ENCODE results near the gene LENG1. TPM values are rescaled to one million over a fixed set of nuclear protein-coding genes. Genes with fewer than 3 reads are reported as not detected.
A peak's percentile ranks its signal among the peaks of the same experiment; 100 is the strongest.
"Not testable (repeated sequence)": the region's sequence is repeated elsewhere in the genome, so short reads cannot be mapped to it uniquely, and the experiment has no call there.

Gene LENG1
- total RNA-seq, 1 experiment from 2014 or later: 15.8 TPM

- peaks cover 12% of the 10 kb centered on the region for H3K4me1 ChIP-seq (replicated peaks)
- H3K27ac ChIP-seq: no peak overlapping the region
- H3K36me3 ChIP-seq: peaks cover 21% of the 10 kb centered on the region
- H3K4me3 ChIP-seq: no peak overlapping the region
- no peak for DNase-seq (ENCODE audit: low read depth in 1 of 2, low spot score in 2 of 2)
- 0 out of 2 replicates have a peak, but pooled peaks cover 2% of the 10 kb centered on the region for H3K9me3 ChIP-seq (replicated peaks)
- H3K27me3 ChIP-seq (replicated peaks): no peaks in the 10 kb centered on the region
These were observed 37.0 kb upstream of the LENG1 start for GRCh38 chr19:54196536-54196935.

DNA sequence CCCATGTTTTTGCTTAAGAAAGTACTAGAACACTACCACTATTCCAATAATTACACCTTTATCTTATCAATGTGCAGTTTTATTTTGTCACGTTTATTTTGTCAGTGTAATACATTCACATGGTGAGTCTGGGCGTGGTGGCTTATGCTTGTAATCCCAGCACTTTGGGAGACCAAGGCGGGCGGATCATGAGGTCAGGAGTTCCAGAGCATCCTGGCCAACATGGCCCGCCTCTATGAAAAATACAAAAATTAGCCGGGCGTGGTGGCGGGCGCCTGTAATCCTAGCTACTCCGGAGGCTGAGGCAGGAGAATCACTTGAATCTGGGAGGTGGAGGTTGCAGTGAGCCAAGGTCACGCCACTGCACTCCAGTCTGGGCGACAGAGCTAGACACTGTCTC lies 34.9 kb upstream of the LENG1 start:
- DNase-seq (ENCODE audit: low read depth in 1 of 2, low spot score in 2 of 2); H3K4me1 ChIP-seq (replicated peaks); H3K27me3 ChIP-seq (replicated peaks); H3K27ac ChIP-seq; H3K4me3 ChIP-seq; H3K9me3 ChIP-seq (replicated peaks): not testable (repeated sequence)
- H3K36me3 ChIP-seq: peaks cover 16% of the 10 kb centered on the region

DNA sequence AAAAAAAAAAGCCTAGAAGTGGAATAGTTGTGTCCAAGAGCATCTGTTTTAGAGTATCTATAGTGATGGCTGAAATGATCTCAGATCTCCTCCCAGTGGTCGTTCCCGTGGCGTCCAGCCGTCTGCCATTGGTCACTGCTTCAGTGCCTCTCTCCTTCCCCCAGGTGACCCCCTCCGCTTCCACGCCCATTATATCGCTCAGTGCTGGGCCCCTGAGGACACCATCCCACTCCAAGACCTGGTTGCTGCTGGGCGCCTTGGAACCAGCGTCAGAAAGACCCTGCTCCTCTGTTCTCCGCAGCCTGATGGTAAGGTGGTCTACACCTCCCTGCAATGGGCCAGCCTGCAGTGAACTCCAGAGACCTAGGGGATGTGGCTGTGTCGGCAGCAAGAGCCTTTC lies 33.5 kb upstream of the LENG1 start:
- Histone ChIP-seq H3K27ac (no peak overlapping the region), H3K27me3 (replicated peaks) (no peaks in the 10 kb centered on the region), H3K36me3 (peaks cover 21% of the 10 kb centered on the region), H3K4me1 (replicated peaks) (peaks cover 11% of the 10 kb centered on the region), H3K4me3 (no peak overlapping the region), H3K9me3 (replicated peaks) (no peaks in the 10 kb centered on the region)
- DNase-seq (ENCODE audit: low read depth in 1 of 2, low spot score in 2 of 2): no peak

DNA sequence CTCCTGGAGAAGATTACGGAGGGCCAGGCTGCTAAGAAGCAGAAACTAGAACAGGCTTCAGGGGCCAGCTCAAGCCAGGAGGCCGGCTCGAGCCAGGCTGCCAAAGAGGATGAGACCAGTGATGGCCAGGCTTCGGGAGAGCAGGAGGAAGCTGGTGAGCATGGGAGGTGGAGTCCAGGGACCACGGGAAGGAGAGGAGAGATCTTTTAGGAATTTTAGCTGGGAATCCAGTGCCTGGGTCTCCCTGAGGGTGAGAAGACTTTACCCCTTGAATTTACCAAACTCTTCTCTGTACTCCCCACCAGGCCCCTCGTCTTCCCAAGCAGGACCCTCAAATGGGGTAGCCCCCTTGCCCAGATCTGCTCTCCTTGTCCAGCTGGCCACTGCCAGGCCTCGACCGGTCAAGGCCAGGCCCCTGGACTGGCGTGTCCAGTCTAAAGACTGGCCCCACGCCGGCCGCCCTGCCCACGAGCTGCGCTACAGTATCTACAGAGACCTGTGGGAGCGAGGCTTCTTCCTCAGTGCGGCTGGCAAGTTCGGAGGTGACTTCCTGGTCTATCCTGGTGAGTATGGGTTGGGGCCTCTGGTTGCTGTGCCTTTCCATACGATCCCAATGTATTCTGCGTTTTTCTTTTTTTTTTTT lies 32.4 kb upstream of the LENG1 start:
- DNase-seq (ENCODE audit: low read depth in 1 of 2, low spot score in 2 of 2): no peak
- Histone ChIP-seq H3K4me1 (replicated peaks) (peaks cover 13% of the 10 kb centered on the region), H3K9me3 (replicated peaks) (no peaks in the 10 kb centered on the region), H3K36me3 (peaks cover 29% of the 10 kb centered on the region), H3K27me3 (replicated peaks) (no peaks in the 10 kb centered on the region), H3K4me3 (peak overlapping the region; percentile 88), H3K27ac (no peak overlapping the region)

GRCh38 chr19:54191011-54191810 lies 31.7 kb upstream of the LENG1 start, which contains the start of gene TSEN34:
TSEN34 (plus strand) TSS chr19:54191308; CDS start chr19:54191365, 57 bp downstream.
- Histone ChIP-seq H3K9me3 (replicated peaks) (no peaks in the 10 kb centered on the region), H3K4me3 (peak within 1 kb of the TSS; percentile 88), H3K27ac (peak within 1 kb of the TSS; percentile 96), H3K36me3 (peaks cover 36% of the 10 kb centered on the region), H3K4me1 (replicated peaks) (peaks cover 13% of the 10 kb centered on the region), H3K27me3 (replicated peaks) (no peaks in the 10 kb centered on the region)
- DNase-seq (ENCODE audit: low read depth in 1 of 2, low spot score in 2 of 2): peak; percentile 84 to 96

- H3K9me3 ChIP-seq (replicated peaks): no peaks in the 10 kb centered on the region
- H3K4me3 ChIP-seq: peak overlapping the region; percentile 88
- DNase-seq (ENCODE audit: low read depth in 1 of 2, low spot score in 2 of 2): peak; percentile 99 to 100
- peak overlapping the region; percentile 96 for H3K27ac ChIP-seq
- peaks cover 13% of the 10 kb centered on the region for H3K4me1 ChIP-seq (replicated peaks)
- no peaks in the 10 kb centered on the region for H3K27me3 ChIP-seq (replicated peaks)
- peaks cover 38% of the 10 kb centered on the region for H3K36me3 ChIP-seq
These were observed 31.0 kb upstream of the LENG1 start for GRCh38 chr19:54190503-54191010.

DNA sequence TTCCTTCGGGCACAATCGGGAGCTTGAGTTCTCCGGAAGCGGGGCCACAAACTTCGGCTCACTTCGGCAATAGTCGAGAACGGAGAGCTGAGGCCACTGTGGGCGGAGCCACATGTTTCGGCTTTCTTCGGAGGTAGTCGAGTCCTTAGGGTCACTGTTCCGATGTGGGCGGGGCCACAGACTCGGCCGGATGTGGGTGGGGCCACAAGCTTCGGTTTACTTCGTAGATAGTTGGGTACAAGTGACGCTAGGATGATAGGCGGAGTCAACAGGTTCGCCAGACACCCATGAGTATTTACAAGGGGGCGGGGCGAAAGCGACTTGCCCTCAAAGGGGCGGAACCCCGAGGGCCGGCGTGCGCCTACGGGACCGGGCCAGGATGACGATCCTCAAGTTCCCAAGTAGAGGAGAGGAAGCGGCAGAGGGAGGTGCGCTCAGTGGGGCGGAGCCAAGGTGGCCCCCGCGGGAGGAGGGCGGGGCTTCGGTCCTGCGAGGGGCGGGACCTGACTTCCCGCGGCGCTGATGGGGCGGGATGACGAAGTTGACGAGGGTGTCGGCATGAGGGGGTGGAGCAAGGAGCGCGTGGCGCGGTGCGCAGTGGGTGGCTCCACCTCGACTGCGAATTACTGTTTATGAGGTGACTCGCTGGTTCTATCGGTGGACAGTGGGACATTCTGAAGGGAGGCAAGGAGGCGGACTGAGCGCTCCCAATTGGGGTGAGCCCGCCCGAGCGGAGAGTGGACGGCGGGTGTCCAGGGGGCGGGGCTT lies 30.4 kb upstream of the LENG1 start:
- H3K4me1 ChIP-seq (replicated peaks): peaks cover 13% of the 10 kb centered on the region
- peak overlapping the region; percentile 96 for H3K27ac ChIP-seq
- H3K4me3 ChIP-seq: peak overlapping the region; percentile 88
- no peaks in the 10 kb centered on the region for H3K9me3 ChIP-seq (replicated peaks)
- DNase-seq (ENCODE audit: low read depth in 1 of 2, low spot score in 2 of 2): peak; percentile 100
- no peaks in the 10 kb centered on the region for H3K27me3 ChIP-seq (replicated peaks)
- peaks cover 33% of the 10 kb centered on the region for H3K36me3 ChIP-seq

GRCh38 chr19:54189145-54189734 lies 29.7 kb upstream of the LENG1 start, which contains the start of gene MBOAT7:
MBOAT7 (minus strand) TSS chr19:54189580; CDS start chr19:54188508, 1,072 bp downstream.
- Histone ChIP-seq H3K27ac (peak within 1 kb of the TSS; percentile 96), H3K4me3 (peak within 1 kb of the TSS; percentile 88), H3K36me3 (peaks cover 33% of the 10 kb centered on the region), H3K9me3 (replicated peaks) (no peaks in the 10 kb centered on the region), H3K4me1 (replicated peaks) (peaks cover 13% of the 10 kb centered on the region), H3K27me3 (replicated peaks) (no peaks in the 10 kb centered on the region)
- peak in 1 of 2 experiments; percentile 26 for DNase-seq (ENCODE audit: low read depth in 1 of 2, low spot score in 2 of 2)

- peak; percentile 67 to 71 for DNase-seq (ENCODE audit: low read depth in 1 of 2, low spot score in 2 of 2)
- peaks cover 37% of the 10 kb centered on the region for H3K36me3 ChIP-seq
- no peaks in the 10 kb centered on the region for H3K27me3 ChIP-seq (replicated peaks)
- no peaks in the 10 kb centered on the region for H3K9me3 ChIP-seq (replicated peaks)
- peak overlapping the region; percentile 88 for H3K4me3 ChIP-seq
- H3K4me1 ChIP-seq (replicated peaks): peaks cover 13% of the 10 kb centered on the region
- peak overlapping the region; percentile 56 for H3K27ac ChIP-seq
These were observed 28.8 kb upstream of the LENG1 start for GRCh38 chr19:54188215-54188871.

GRCh38 chr19:54186934-54187381 lies 27.4 kb upstream of the LENG1 start:
- no peak overlapping the region for H3K27ac ChIP-seq
- peaks cover 10% of the 10 kb centered on the region for H3K4me1 ChIP-seq (replicated peaks)
- H3K27me3 ChIP-seq (replicated peaks): no peaks in the 10 kb centered on the region
- H3K36me3 ChIP-seq: peaks cover 42% of the 10 kb centered on the region
- no peak overlapping the region for H3K4me3 ChIP-seq
- DNase-seq (ENCODE audit: low read depth in 1 of 2, low spot score in 2 of 2): no peak
- H3K9me3 ChIP-seq (replicated peaks): no peaks in the 10 kb centered on the region

GRCh38 chr19:54186351-54186750 lies 26.8 kb upstream of the LENG1 start:
- DNase-seq (ENCODE audit: low read depth in 1 of 2, low spot score in 2 of 2): no peak
- Histone ChIP-seq H3K27me3 (replicated peaks) (no peaks in the 10 kb centered on the region), H3K36me3 (peaks cover 39% of the 10 kb centered on the region), H3K9me3 (replicated peaks) (no peaks in the 10 kb centered on the region), H3K27ac (no peak overlapping the region), H3K4me1 (replicated peaks) (peaks cover 8% of the 10 kb centered on the region), H3K4me3 (no peak overlapping the region)

DNA sequence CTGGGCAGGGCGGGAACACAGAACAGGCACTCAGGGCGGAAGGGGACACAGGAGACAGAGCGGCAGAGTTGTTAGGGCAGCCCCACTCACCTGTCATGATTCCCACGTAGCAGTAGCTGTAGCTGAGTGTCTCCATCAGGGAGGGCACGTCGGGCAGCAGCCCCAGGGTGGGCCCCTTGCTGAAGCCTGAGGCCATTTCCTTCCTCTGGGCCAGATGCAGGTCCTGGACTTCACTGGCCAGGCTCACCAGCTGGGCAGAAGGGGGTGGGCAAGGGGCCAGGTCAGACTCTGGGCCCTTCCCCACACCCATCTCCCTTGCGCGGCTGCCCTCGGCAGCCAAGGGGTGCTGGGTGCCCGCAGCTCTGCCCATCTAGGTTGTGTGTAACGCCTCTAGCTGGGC lies 23.9 kb upstream of the LENG1 start:
- Histone ChIP-seq H3K27ac (no peak overlapping the region), H3K9me3 (replicated peaks) (no peaks in the 10 kb centered on the region), H3K36me3 (peaks cover 55% of the 10 kb centered on the region), H3K4me3 (no peak overlapping the region), H3K4me1 (replicated peaks) (peaks cover 6% of the 10 kb centered on the region), H3K27me3 (replicated peaks) (no peaks in the 10 kb centered on the region)
- DNase-seq (ENCODE audit: low read depth in 1 of 2, low spot score in 2 of 2): no peak

DNA sequence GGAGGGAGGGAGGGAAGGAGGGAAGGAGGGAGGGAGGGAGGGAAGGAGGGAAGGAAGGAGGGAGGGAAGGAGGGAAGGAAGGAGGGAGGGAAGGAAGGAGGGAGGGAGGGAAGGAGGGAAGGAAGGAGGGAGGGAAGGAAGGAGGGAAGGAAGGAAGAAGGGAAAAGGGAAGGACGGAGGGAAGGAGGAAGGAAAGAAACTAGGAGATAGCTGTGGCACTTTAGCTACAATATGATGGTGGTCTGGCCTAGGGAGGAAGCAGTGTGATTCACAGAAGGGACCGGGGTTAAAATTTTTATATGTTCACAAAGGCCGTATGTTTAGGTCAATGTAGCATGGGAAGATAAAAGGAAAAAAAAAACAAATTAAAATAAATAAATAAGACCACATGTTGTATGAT lies 22.4 kb upstream of the LENG1 start:
- H3K4me1 ChIP-seq (replicated peaks); H3K27me3 ChIP-seq (replicated peaks); DNase-seq (ENCODE audit: low read depth in 1 of 2, low spot score in 2 of 2); H3K27ac ChIP-seq; H3K9me3 ChIP-seq (replicated peaks); H3K4me3 ChIP-seq: not testable (repeated sequence)
- H3K36me3 ChIP-seq: peaks cover 53% of the 10 kb centered on the region
